HepG2 (cell line): ENCODE results near the gene MS4A15. TPM values are rescaled to one million over a fixed set of nuclear protein-coding genes. Genes with fewer than 3 reads are reported as not detected.

Experiments
- ATAC-seq: fragments of 200-7000 bp; cut with Tn5 transposase; 3 replicates; pipeline ENCODE4 v1.9.1; 2020; ENCODE audit warnings: mild to moderate bottlenecking, moderate library complexity
- BruUV-seq: library from RNA; stranded (reverse); fragments of 400-500 nt; replicated peaks from 2 replicates; lab custom pipeline; 2021; lab: Mats Ljungman, UMichigan
- CTCF ChIA-PET: fragments of 300-600 bp; formaldehyde crosslinking; extraction: SDS; loops from one replicate; lab custom pipeline; 2021; ENCODE audit warnings: low total read pairs, inconsistent platforms, low intra/inter-chr PET ratio; lab: Yijun Ruan, JAX
- POLR2A ChIA-PET: fragments of 350-600 bp; sonication (Branson Sonifier 250); formaldehyde crosslinking; loops from one replicate; lab custom pipeline; 2020; ENCODE audit warnings: antibody characterized with exemption, inconsistent platforms; lab: Yijun Ruan, JAX
- DNase-seq: peaks from one replicate; pipeline ENCODE4 v3.0.0-alpha.2; 2015; ENCODE audit warnings: low spot score
- FAIRE-seq: peaks from 3 replicates; lab custom pipeline; 2011; peaks lifted over from hg19 to GRCh38; lab: Jason Lieb, UNC
- H2AFZ ChIP-seq: one replicate; pipeline ENCODE4 v1.6.1; 2011; ENCODE audit warnings: low read length, inconsistent platforms
- H3K27ac ChIP-seq: fragments of 300-600 bp; 3 replicates; pipeline ENCODE4 v1.8.0; 2011; ENCODE audit warnings: mixed run types, mild to moderate bottlenecking, mixed read lengths, low read length, inconsistent platforms; ENCODE audit not compliant: insufficient read depth; ENCODE audit errors: extremely low read length
- H3K27me3 ChIP-seq, 2 experiments: fragments of 200-600 bp in 1 of 2; 2 replicates in 1 of 2; 3 replicates in 1 of 2; pipeline versions ENCODE4 v1.6.0 to v1.8.0; 2011; ENCODE audit warnings: low read length in 2 of 2, mild to moderate bottlenecking in 2 of 2, moderate library complexity in 2 of 2, inconsistent platforms in 1 of 2; ENCODE audit not compliant: insufficient read depth in 2 of 2, control insufficient read depth in 1 of 2
- H3K36me3 ChIP-seq, 2 experiments: fragments of 200-600 bp in 1 of 2; replicated peaks in 1 of 2; 2 replicates in 1 of 2; 3 replicates in 1 of 2; pipeline versions ENCODE4 v1.5.1 to v1.8.0; 2011; ENCODE audit warnings: low read length in 2 of 2, inconsistent platforms in 1 of 2; ENCODE audit not compliant: insufficient read depth in 2 of 2, control insufficient read depth in 1 of 2
- H3K4me1 ChIP-seq: 2 replicates; pipeline ENCODE4 v1.5.1; 2012; ENCODE audit warnings: low read length, inconsistent platforms; ENCODE audit not compliant: insufficient read depth
- H3K4me2 ChIP-seq: 2 replicates; pipeline ENCODE4 v1.6.0; 2011; ENCODE audit warnings: low read depth, low read length, inconsistent platforms
- H3K4me3 ChIP-seq, 3 experiments: fragments of 200-600 bp in 1 of 3; sonication (generic), shearing (Covaris generic) in 1 of 3; replicated peaks in 1 of 3; 2 replicates each; pipeline ENCODE4 v1.5.1; 2011 to 2016; ENCODE audit warnings: low read length in 3 of 3, inconsistent platforms in 2 of 3, low read depth in 2 of 3, mild to moderate bottlenecking in 2 of 3, control low read depth in 1 of 3, mixed read lengths in 1 of 3; ENCODE audit not compliant: insufficient read depth in 1 of 3
- H3K79me2 ChIP-seq: one replicate; pipeline ENCODE4 v1.6.1; 2011; ENCODE audit warnings: low read length, inconsistent platforms; ENCODE audit not compliant: insufficient read depth
- H3K9ac ChIP-seq: 2 replicates; pipeline ENCODE4 v1.6.0; 2011; ENCODE audit warnings: mild to moderate bottlenecking, low read depth, low read length, inconsistent platforms; ENCODE audit not compliant: insufficient read depth
- H3K9me3 ChIP-seq: 2 replicates; pipeline ENCODE4 v1.5.1; 2012; ENCODE audit warnings: mild to moderate bottlenecking, low read length
- H4K20me1 ChIP-seq: 2 replicates; pipeline ENCODE4 v1.6.0; 2011; ENCODE audit warnings: inconsistent platforms, mild to moderate bottlenecking, low read length, moderate library complexity; ENCODE audit not compliant: insufficient read depth
- DNMT1 ChIP-seq: sonication (generic); formaldehyde crosslinking; IDR thresholded peaks from 2 replicates; pipeline ENCODE4 v1.5.1; 2020; ENCODE audit warnings: mild to moderate bottlenecking, missing genetic modification reagents
- MAZ ChIP-seq, 2 experiments: sonication (generic) in 1 of 2; formaldehyde crosslinking in 1 of 2; IDR thresholded peaks; 2 replicates each; pipeline versions ENCODE4 v1.5.0 to v1.6.1; 2012 to 2020; ENCODE audit warnings: low read depth in 2 of 2, mild to moderate bottlenecking in 2 of 2, borderline replicate concordance in 1 of 2, improper control_type of control experiment in 1 of 2, low read length in 1 of 2, missing genetic modification reagents in 1 of 2, moderate library complexity in 1 of 2
- NCOR1 ChIP-seq: fragments of 200-600 bp; sonication (generic); IDR thresholded peaks from 2 replicates; pipeline ENCODE4 v1.7.0; 2017; ENCODE audit warnings: antibody characterized with exemption, low read length, borderline replicate concordance
- RELA ChIP-seq: sonication (generic); formaldehyde crosslinking; IDR thresholded peaks from 2 replicates; pipeline ENCODE4 v1.4.0; 2020; ENCODE audit warnings: missing genetic modification reagents
- TEAD2 ChIP-seq: sonication (generic); formaldehyde crosslinking; IDR thresholded peaks from 2 replicates; pipeline ENCODE4 v1.9.0; 2021; ENCODE audit warnings: missing genetic modification reagents
- TFDP2 ChIP-seq: sonication (generic); formaldehyde crosslinking; IDR thresholded peaks from 2 replicates; pipeline ENCODE4 v1.4.0; 2020; ENCODE audit warnings: missing genetic modification reagents
- TIGD3 ChIP-seq: sonication (generic); formaldehyde crosslinking; IDR thresholded peaks from 2 replicates; pipeline ENCODE4 v1.5.1; 2020; ENCODE audit warnings: mild to moderate bottlenecking, missing genetic modification reagents, borderline replicate concordance
- ZNF281 ChIP-seq: sonication (generic); formaldehyde crosslinking; IDR thresholded peaks from 2 replicates; pipeline ENCODE4 v1.4.0; 2020; ENCODE audit warnings: missing genetic modification reagents, borderline replicate concordance
- ZNF296 ChIP-seq: sonication (generic); formaldehyde crosslinking; conservative IDR thresholded peaks from 2 replicates; pipeline ENCODE4 v1.5.0; 2020; ENCODE audit warnings: mild to moderate bottlenecking, missing genetic modification reagents
- ZNF3 ChIP-seq: IDR thresholded peaks from 2 replicates; pipeline ENCODE4 v1.7.0; 2017; ENCODE audit warnings: inconsistent platforms
- ZNF687 ChIP-seq: sonication (generic); formaldehyde crosslinking; IDR thresholded peaks from 2 replicates; pipeline ENCODE4 v1.5.1; 2020; ENCODE audit warnings: mild to moderate bottlenecking, missing genetic modification reagents, moderate library complexity
- WGBS: methylation state at CpG from one replicate; pipeline ENCODE4 v1.1.6; 2017; ENCODE audit warnings: low lambda C conversion rate; 5-methylcytosine and 5-hydroxymethylcytosine counted together
- in situ Hi-C: cut with HindIII; loops from 2 replicates; pipeline ENCODE4 v1.10.0; 2017; ENCODE audit warnings: low pct_unique_long_range_greater_than_20kb; ENCODE audit not compliant: extremely low pct_ligation_motif_present
- intact Hi-C: fragments of 100-400 bp; cut with micrococcal nuclease; formaldehyde crosslinking; loops from one replicate; pipeline ENCODE4 v1.10.0; 2022; ENCODE audit not compliant: unreplicated experiment
- polyA plus RNA-seq, 8 experiments: library from polyadenylated mRNA; depleted of rRNA in 3 of 8; stranded (reverse) in 7 of 8; unstranded in 1 of 8; fragments of >200 nt; fragmentation: Illumina TruSeq in 4 of 8; extraction: Trizol in 4 of 8; gene quantifications; 2 replicates each; pipeline versions ENCODE4 v1.2.1 to v1.2.3, GENCODE V29; 2011 to 2016; ENCODE audit warnings: low read depth in 4 of 8, missing spikeins in 1 of 8, mixed read lengths in 1 of 8; ENCODE audit not compliant: insufficient read depth in 1 of 8
- total RNA-seq, 5 experiments: library from RNA; depleted of rRNA; stranded (reverse); fragments of >200 nt; fragmentation: Illumina TruSeq; extraction: Trizol; gene quantifications; 2 replicates each; pipeline ENCODE4 v1.2.3, GENCODE V29; 2016; ENCODE audit warnings: low read depth in 1 of 5

The MS4A15 gene
- total and polyA plus RNA-seq, 2 of the 13 experiments (the other 11 are each of a cell fraction or from before 2014, with no cell fraction given), result not detected

GRCh38 chr11:60775420-60775961, 18.8 kb downstream of the MS4A15 start (continued):
- TF ChIP-seq ZNF687 (CRISPR knock-in tag), result peak; percentile 32
- no peak for TF ChIP-seq ZNF296 (CRISPR knock-in tag)
- TF ChIP-seq RELA (CRISPR knock-in tag), result no peak
- TF ChIP-seq MAZ (IDR thresholded peaks at IDR 0.05; ENCODE audit: borderline replicate concordance, low read depth, low read length), result no peak
- no peak for TF ChIP-seq MAZ (CRISPR knock-in tag; IDR thresholded peaks at IDR 0.05; ENCODE audit: low read depth)

- FAIRE-seq, result no peak
- TF ChIP-seq ZNF281 (CRISPR knock-in tag) (no peak), DNMT1 (CRISPR knock-in tag) (no peak), TFDP2 (CRISPR knock-in tag) (no peak), NCOR1 (no peak), ZNF3 (CRISPR knock-in tag) (no peak), TIGD3 (CRISPR knock-in tag) (no peak), TEAD2 (CRISPR knock-in tag) (no peak)
These were observed 19.5 kb downstream of the MS4A15 start for GRCh38 chr11:60776167-60776566.

More at GRCh38 chr11:60776167-60776566, 19.5 kb downstream of the MS4A15 start:
- Histone ChIP-seq H3K36me3 (no peaks in the 10 kb centered on the region), H3K27me3 (peaks cover 0 to 28% of the 10 kb centered on the region in 2 experiments; a peak in 1 of 5 replicates), H3K4me2 (no peak overlapping the region), H3K9me3 (no peaks in the 10 kb centered on the region), H3K79me2 (no peaks in the 10 kb centered on the region), H3K9ac (no peak overlapping the region), H3K27ac (no peak overlapping the region), H3K4me1 (no peaks in the 10 kb centered on the region), H4K20me1 (no peaks in the 10 kb centered on the region), H3K4me3 (no peak overlapping the region), H2AFZ (no peak overlapping the region)
- 42% methylated on average over 2 of the region's 4 CpGs for WGBS
- in situ Hi-C loops (no loop called here), intact Hi-C loops (loop anchor here (5.0 kb wide), 1 partner anchor 111 kb away; no protein-coding TSS in a partner anchor)
- ChIA-PET CTCF (interaction anchor here (1.2 kb wide), 1 partner anchor 111 kb away, joined by 3 read pairs; no protein-coding TSS in a partner anchor), POLR2A (no interaction called here)
- no TSS peak for BruUV-seq
- DNase-seq (no peak), ATAC-seq (no peak; the same call in 2 of the 3 replicates)
